ENCODE measurements around the gene RBM7.

DNA sequence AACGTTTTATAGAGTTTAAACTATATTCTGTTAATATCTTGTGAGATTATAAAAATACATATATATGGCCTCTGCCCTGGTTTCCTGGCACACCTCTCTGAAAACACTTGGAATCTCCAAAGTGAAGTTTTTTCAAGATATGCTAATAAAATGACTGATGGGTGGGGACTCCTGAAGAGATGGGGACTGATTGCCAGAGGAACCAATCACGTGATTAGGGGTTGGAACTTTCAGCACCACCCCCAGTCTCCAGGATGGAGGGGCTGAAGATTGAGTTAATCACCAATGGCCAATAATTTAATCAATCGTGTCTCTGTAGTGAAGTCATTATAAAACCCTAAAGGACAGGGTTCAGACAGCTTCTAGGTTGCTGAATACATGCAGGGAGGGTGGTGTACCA lies 37.5 kb upstream of the RBM7 start:
- no peak for TF ChIP-seq POLR2AphosphoS5 (IDR thresholded peaks at IDR 0.05)
- TF ChIP-seq EP300 (IDR thresholded peaks at IDR 0.05; ENCODE audit: low read depth): no peak
- TF ChIP-seq, protein P1, sequence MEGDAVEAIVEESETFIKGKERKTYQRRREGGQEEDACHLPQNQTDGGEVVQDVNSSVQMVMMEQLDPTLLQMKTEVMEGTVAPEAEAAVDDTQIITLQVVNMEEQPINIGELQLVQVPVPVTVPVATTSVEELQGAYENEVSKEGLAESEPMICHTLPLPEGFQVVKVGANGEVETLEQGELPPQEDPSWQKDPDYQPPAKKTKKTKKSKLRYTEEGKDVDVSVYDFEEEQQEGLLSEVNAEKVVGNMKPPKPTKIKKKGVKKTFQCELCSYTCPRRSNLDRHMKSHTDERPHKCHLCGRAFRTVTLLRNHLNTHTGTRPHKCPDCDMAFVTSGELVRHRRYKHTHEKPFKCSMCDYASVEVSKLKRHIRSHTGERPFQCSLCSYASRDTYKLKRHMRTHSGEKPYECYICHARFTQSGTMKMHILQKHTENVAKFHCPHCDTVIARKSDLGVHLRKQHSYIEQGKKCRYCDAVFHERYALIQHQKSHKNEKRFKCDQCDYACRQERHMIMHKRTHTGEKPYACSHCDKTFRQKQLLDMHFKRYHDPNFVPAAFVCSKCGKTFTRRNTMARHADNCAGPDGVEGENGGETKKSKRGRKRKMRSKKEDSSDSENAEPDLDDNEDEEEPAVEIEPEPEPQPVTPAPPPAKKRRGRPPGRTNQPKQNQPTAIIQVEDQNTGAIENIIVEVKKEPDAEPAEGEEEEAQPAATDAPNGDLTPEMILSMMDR (IDR thresholded peaks at IDR 0.05): no peak
